Measurements from ENCODE around the gene KIF5A. TPM values are rescaled to one million over a fixed set of nuclear protein-coding genes. Genes with fewer than 3 reads are reported as not detected.
"Not testable (repeated sequence)": the region's sequence is repeated elsewhere in the genome, so short reads cannot be mapped to it uniquely, and the experiment has no call there.

The KIF5A gene
- total and polyA plus RNA-seq, 7 donors, result 0.01 to 0.21 (median 0.09) TPM; not detected in 1

DNA sequence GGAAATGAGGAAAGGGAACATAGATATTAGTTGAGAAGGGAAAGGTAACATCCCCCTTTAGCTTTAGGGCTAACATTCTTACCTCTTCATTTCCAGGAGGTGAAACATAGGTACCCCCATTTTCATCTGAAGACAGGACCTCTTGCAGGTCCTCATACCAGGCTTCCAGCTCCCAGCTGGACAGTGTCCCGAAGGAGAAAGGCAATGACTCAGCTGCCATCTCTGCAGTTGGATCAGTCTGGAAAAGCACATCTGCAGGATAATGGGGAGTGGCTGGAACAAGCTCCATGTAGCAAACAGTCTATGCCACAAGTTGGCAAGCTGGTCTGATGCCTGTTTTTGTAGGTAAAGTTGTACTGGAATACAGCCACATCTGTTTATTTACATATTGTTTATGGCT, 32.7 kb upstream of the KIF5A start:
- Histone ChIP-seq H3K9me3 (no peaks in the 10 kb centered on the region), H3K36me3 (ENCODE audit: insufficient read depth in 1 of 2, low read depth in 1 of 2) (peaks cover 15 to 59% of the 10 kb centered on the region in 2 donors), H3K27ac (peak overlapping the region; percentile 100), H3K4me1 (peaks cover 35% of the 10 kb centered on the region), H3K4me3 (peak overlapping the region; percentile 96), H3K27me3 (ENCODE audit: insufficient read depth in 3 of 3, low read length in 2 of 3) (no peaks in the 10 kb centered on the region)
- ATAC-seq, result no peak
- no peak for DNase-seq
- WGBS, 3 donors, result 19 to 29% (median 24%) methylated on average over 1 of the region's 1 CpG
- intact Hi-C loops (cut with DNase I), result no loop called here
- TF ChIP-seq, protein P1, sequence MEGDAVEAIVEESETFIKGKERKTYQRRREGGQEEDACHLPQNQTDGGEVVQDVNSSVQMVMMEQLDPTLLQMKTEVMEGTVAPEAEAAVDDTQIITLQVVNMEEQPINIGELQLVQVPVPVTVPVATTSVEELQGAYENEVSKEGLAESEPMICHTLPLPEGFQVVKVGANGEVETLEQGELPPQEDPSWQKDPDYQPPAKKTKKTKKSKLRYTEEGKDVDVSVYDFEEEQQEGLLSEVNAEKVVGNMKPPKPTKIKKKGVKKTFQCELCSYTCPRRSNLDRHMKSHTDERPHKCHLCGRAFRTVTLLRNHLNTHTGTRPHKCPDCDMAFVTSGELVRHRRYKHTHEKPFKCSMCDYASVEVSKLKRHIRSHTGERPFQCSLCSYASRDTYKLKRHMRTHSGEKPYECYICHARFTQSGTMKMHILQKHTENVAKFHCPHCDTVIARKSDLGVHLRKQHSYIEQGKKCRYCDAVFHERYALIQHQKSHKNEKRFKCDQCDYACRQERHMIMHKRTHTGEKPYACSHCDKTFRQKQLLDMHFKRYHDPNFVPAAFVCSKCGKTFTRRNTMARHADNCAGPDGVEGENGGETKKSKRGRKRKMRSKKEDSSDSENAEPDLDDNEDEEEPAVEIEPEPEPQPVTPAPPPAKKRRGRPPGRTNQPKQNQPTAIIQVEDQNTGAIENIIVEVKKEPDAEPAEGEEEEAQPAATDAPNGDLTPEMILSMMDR (IDR thresholded peaks at IDR 0.05), result no peak

DNA sequence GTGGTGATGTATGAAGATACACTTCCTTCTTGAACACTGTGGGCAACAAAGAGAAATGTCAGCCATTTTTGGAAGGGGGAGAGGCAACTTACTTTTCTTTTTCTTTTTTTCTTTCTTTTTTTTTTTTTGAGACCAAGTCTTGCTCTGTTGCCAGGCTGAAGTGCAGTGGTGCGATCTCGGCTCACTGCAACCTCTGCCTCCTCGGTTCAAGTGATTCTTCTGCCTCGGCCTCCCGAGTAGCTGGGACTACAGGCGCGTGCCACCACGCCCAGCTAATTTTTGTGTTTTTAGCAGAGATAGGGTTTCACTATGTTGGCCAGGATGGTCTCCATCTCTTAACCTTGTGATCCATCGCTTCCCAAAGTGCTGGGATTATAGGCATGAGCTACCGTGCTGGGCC, 32.1 kb upstream of the KIF5A start:
- H3K9me3 ChIP-seq; intact Hi-C loops (cut with DNase I); H3K27me3 ChIP-seq (ENCODE audit: insufficient read depth in 3 of 3, low read length in 2 of 3); DNase-seq; ATAC-seq: not testable (repeated sequence)
- Histone ChIP-seq H3K4me3 (peak overlapping the region; percentile 96), H3K27ac (peak overlapping the region; percentile 100), H3K36me3 (ENCODE audit: insufficient read depth in 1 of 2, low read depth in 1 of 2) (peaks cover 12 to 54% of the 10 kb centered on the region in 2 donors), H3K4me1 (peaks cover 35% of the 10 kb centered on the region)
- WGBS, 3 donors, result 55 to 79% (median 60%) methylated on average over 10 of the region's 10 CpGs

DNA sequence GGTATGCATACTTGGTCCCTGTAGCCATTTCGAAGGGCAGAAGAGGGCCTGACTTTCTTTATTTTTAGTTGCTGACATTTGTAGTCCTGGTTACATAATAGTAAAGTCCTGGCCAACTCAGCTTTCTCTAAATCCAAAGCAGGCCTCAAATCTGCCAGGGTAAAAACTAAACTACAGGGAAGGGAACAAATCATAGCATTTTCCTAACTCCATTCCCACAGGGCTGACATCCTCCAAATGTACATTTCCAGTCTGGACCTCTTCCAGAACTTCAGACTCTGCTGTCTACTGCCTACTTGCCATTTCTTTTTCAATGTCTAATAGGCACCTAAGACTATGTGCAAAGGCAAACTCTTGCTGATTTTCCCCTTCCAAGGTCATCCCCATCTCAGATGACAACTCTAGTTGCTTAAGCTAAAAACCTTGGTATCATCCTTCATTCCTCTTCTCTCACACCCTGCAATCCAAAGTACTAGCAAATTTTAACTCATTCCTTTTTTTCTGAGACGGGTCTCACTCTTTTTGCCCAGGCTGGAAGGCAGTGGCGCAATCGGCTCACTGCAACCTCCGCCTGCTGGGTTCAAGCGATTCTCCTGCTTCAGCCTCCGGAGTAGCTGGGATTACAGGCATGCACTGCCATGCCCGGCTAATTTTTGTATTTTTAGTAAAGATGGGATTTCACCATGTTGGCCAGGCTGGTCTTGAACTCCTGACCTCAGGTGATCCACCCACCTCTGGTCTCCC, 31.5 kb upstream of the KIF5A start:
- peaks cover 35% of the 10 kb centered on the region for H3K4me1 ChIP-seq
- no peak for DNase-seq
- TF ChIP-seq, protein P1 (IDR thresholded peaks at IDR 0.05), result no peak
- no peaks in the 10 kb centered on the region for H3K9me3 ChIP-seq
- H3K4me3 ChIP-seq, result peak overlapping the region; percentile 96
- H3K36me3 ChIP-seq (ENCODE audit: insufficient read depth in 1 of 2, low read depth in 1 of 2), result peaks cover 11 to 48% of the 10 kb centered on the region in 2 donors
- H3K27me3 ChIP-seq (ENCODE audit: insufficient read depth in 3 of 3, low read length in 2 of 3), result no peaks in the 10 kb centered on the region
- intact Hi-C loops (cut with DNase I), result no loop called here
- ATAC-seq, result no peak
- WGBS, 3 donors, result 23 to 55% (median 29%) methylated on average over 8 of the region's 8 CpGs
- peak overlapping the region; percentile 100 for H3K27ac ChIP-seq

DNA sequence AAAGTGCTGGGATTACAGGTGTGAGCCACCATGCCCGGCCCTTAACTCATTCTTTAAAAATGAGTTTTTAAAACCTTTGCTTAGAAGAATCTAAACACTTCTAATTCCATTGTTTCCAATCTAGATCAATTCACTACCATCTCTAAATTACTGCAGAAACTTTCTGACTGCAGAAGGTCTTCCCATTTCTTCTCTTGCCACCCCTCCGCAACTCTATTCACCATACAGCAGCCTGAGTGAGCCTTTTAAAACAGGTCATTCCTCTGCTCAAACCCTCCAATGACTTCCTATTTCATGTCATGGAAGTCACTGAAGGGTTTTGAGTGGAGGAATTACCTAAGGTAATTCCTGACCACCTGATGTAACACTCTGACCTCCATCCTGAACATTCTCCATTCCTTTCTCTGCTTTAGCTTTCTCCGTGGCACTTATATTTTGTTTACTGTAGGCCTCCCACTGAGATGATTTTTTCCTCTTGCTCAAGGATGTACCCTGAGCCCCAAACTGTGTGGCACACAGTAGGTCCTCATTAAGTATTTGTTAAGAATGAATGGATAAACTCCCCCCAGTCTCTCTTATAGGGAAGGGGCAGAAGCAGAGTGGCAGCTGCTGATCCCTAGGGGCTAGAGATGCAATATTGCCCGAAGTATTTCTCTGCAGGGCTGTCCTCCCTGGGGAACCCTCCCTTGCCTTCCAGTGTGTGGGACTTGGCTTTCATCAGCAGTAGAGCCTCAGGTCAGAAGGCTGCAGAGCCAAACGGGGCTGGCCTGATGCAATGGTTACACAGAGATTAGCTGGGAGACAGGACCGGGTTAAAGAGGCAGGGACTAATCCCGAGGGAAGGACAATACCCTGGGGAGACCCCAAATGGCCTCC, 30.7 kb upstream of the KIF5A start:
- H3K27me3 ChIP-seq (ENCODE audit: insufficient read depth in 3 of 3, low read length in 2 of 3), result no peaks in the 10 kb centered on the region
- TF ChIP-seq, protein P1 (IDR thresholded peaks at IDR 0.05), result no peak
- intact Hi-C loops (cut with DNase I), result no loop called here
- peak overlapping the region; percentile 100 for H3K27ac ChIP-seq
- peak overlapping the region; percentile 96 for H3K4me3 ChIP-seq
- no peaks in the 10 kb centered on the region for H3K9me3 ChIP-seq
- peaks cover 11 to 43% of the 10 kb centered on the region in 2 donors for H3K36me3 ChIP-seq (ENCODE audit: insufficient read depth in 1 of 2, low read depth in 1 of 2)
- DNase-seq, result peak; percentile 55 to 76
- WGBS, 3 donors, result 14 to 27% (median 17%) methylated on average over 7 of the region's 7 CpGs
- peaks cover 42% of the 10 kb centered on the region for H3K4me1 ChIP-seq
- ATAC-seq, result no peak

DNA sequence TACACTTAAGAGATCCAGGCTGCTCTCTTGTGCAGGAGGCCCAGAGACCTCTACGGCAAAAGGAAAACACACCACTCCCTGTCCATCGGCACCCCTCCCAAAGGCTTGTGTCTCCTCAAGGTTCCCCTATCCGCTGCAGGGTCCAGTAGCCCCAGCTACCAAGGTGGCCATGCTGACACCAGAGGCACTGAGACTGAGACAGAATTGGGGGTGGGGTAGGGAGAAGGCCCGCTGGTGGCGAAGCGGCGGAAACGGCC, 30.1 kb upstream of the KIF5A start:
- Histone ChIP-seq H3K27me3 (ENCODE audit: insufficient read depth in 3 of 3, low read length in 2 of 3) (no peaks in the 10 kb centered on the region), H3K4me1 (peaks cover 47% of the 10 kb centered on the region), H3K27ac (peak overlapping the region; percentile 100), H3K36me3 (ENCODE audit: insufficient read depth in 1 of 2, low read depth in 1 of 2) (peaks cover 11 to 43% of the 10 kb centered on the region in 2 donors), H3K9me3 (no peaks in the 10 kb centered on the region), H3K4me3 (peak overlapping the region; percentile 96)
- TF ChIP-seq, protein P1 (IDR thresholded peaks at IDR 0.05), result no peak
- DNase-seq (no peak), ATAC-seq (no peak)
- intact Hi-C loops (cut with DNase I), result loop anchor here in 1 of 2 donors (5.0 kb wide), 1 partner anchor 32 kb away; the partner anchor contains the start of gene MARS1
- WGBS, 3 donors, result 0% methylated on average over 8 of the region's 8 CpGs
